Parathyroid adenoma (tissue), 2 donors: ENCODE measurements around the gene KIAA1671.

ENCODE experiments used
- H2AFZ ChIP-seq: fragments of 300-600 bp; sonication (generic); one replicate; pipeline ENCODE4 v1.7.0; 2017; ENCODE audit warnings: antibody characterized with exemption, mild to moderate bottlenecking
- H3K27ac ChIP-seq: fragments of 300-600 bp; sonication (generic); one replicate; pipeline ENCODE4 v1.7.0; 2017
- H3K27me3 ChIP-seq: fragments of 300-600 bp; sonication (generic); one replicate; pipeline ENCODE4 v1.7.0; 2017; ENCODE audit warnings: low read length; ENCODE audit not compliant: control insufficient read depth, insufficient read depth
- H3K36me3 ChIP-seq: fragments of 300-600 bp; sonication (generic); one replicate; pipeline ENCODE4 v1.7.0; 2017; ENCODE audit warnings: low read length; ENCODE audit not compliant: control insufficient read depth, insufficient read depth
- H3K4me1 ChIP-seq: fragments of 300-600 bp; sonication (generic); one replicate; pipeline ENCODE4 v1.7.0; 2017; ENCODE audit warnings: control low read depth
- H3K4me2 ChIP-seq: fragments of 300-600 bp; sonication (generic); one replicate; pipeline ENCODE4 v1.7.0; 2017; ENCODE audit warnings: low read length
- H3K4me3 ChIP-seq: fragments of 300-600 bp; sonication (generic); one replicate; pipeline ENCODE4 v1.7.0; 2017; ENCODE audit warnings: low read depth, low read length
- H3K79me2 ChIP-seq: fragments of 300-600 bp; sonication (generic); one replicate; pipeline ENCODE4 v1.7.0; 2017; ENCODE audit warnings: control low read depth
- H3K9ac ChIP-seq: fragments of 300-600 bp; sonication (generic); one replicate; pipeline ENCODE4 v1.7.0; 2017; ENCODE audit warnings: mild to moderate bottlenecking
- H3K9me3 ChIP-seq: fragments of 300-600 bp; sonication (generic); one replicate; pipeline ENCODE4 v1.7.0; 2017; ENCODE audit warnings: low read length; ENCODE audit not compliant: control insufficient read depth
- TF ChIP-seq, protein P1 (sequence below): fragments of 300-600 bp; sonication (generic); IDR thresholded peaks from one replicate; pipeline ENCODE4 v1.7.0; 2017; ENCODE audit warnings: antibody characterized with exemption, mild to moderate bottlenecking
- donor health status: primary hyperparathyroidism.

Gene KIAA1671

GRCh38 chr22:25114369-25115362 is 162.2 kb downstream of the KIAA1671 start:
- Histone ChIP-seq H2AFZ (no peak overlapping the region), H3K4me3 (no peak overlapping the region), H3K79me2 (peaks cover 2% of the 10 kb centered on the region), H3K27me3 (no peaks in the 10 kb centered on the region), H3K9me3 (no peaks in the 10 kb centered on the region), H3K9ac (no peak overlapping the region), H3K27ac (no peak overlapping the region), H3K4me2 (no peak overlapping the region), H3K36me3 (no peaks in the 10 kb centered on the region), H3K4me1 (no peaks in the 10 kb centered on the region)
- TF ChIP-seq, protein P1, sequence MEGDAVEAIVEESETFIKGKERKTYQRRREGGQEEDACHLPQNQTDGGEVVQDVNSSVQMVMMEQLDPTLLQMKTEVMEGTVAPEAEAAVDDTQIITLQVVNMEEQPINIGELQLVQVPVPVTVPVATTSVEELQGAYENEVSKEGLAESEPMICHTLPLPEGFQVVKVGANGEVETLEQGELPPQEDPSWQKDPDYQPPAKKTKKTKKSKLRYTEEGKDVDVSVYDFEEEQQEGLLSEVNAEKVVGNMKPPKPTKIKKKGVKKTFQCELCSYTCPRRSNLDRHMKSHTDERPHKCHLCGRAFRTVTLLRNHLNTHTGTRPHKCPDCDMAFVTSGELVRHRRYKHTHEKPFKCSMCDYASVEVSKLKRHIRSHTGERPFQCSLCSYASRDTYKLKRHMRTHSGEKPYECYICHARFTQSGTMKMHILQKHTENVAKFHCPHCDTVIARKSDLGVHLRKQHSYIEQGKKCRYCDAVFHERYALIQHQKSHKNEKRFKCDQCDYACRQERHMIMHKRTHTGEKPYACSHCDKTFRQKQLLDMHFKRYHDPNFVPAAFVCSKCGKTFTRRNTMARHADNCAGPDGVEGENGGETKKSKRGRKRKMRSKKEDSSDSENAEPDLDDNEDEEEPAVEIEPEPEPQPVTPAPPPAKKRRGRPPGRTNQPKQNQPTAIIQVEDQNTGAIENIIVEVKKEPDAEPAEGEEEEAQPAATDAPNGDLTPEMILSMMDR, result no peak

GRCh38 chr22:25119609-25120008 is 167.1 kb downstream of the KIAA1671 start:
- Histone ChIP-seq H2AFZ (no peak overlapping the region), H3K36me3 (no peaks in the 10 kb centered on the region), H3K79me2 (no peaks in the 10 kb centered on the region), H3K4me1 (no peaks in the 10 kb centered on the region), H3K9me3 (no peaks in the 10 kb centered on the region), H3K27me3 (no peaks in the 10 kb centered on the region), H3K27ac (no peak overlapping the region), H3K4me2 (no peak overlapping the region), H3K4me3 (no peak overlapping the region), H3K9ac (no peak overlapping the region)
- TF ChIP-seq, protein P1, result no peak

DNA sequence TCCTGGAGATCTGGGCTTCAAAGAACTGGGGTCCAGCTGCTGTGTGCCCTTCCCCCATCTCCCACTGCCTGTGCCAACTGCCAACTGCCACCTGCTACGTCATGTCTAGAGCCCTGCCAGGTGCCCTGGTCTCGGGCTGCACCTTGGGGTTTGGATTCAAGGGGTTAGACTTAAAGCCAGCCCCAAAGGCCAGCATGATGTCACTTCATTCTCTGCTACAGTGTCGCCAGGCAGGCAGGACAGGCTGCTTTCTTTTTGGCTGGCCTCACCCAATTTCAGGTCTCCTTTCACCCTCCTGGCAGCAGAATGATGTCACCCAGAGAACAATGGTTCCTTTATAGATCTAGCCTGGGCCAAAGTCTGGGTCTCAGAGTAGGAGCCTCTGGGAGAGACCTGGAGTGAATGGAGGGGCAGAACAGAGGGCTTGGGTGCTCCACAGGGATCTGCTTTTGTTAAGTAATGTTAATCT is 167.6 kb downstream of the KIAA1671 start:
- Histone ChIP-seq H2AFZ (no peak overlapping the region), H3K4me2 (no peak overlapping the region), H3K36me3 (no peaks in the 10 kb centered on the region), H3K27ac (no peak overlapping the region), H3K9me3 (no peaks in the 10 kb centered on the region), H3K4me3 (no peak overlapping the region), H3K79me2 (no peaks in the 10 kb centered on the region), H3K9ac (no peak overlapping the region), H3K27me3 (no peaks in the 10 kb centered on the region), H3K4me1 (peaks cover under 1% of the 10 kb centered on the region)
- TF ChIP-seq, protein P1, result no peak

GRCh38 chr22:25120761-25121212 is 168.3 kb downstream of the KIAA1671 start:
- Histone ChIP-seq H2AFZ (no peak overlapping the region), H3K4me3 (no peak overlapping the region), H3K79me2 (no peaks in the 10 kb centered on the region), H3K4me1 (peaks cover 7% of the 10 kb centered on the region), H3K9me3 (no peaks in the 10 kb centered on the region), H3K4me2 (no peak overlapping the region), H3K9ac (no peak overlapping the region), H3K27me3 (no peaks in the 10 kb centered on the region), H3K27ac (no peak overlapping the region), H3K36me3 (no peaks in the 10 kb centered on the region)
- TF ChIP-seq, protein P1, result no peak
